ENCODE measurements around the gene SLC13A3.

The SLC13A3 gene

GRCh38 chr20:46559685-46560440, 91.4 kb downstream of the SLC13A3 start:
- no peak for DNase-seq (ENCODE audit: low read depth in 2 of 2)
- no peak overlapping the region for H3K4me3 ChIP-seq (replicated peaks in 1 of 2; ENCODE audit: low read depth in 2 of 2, low read length in 2 of 2)
- no peak for TF ChIP-seq CTCF (IDR thresholded peaks at IDR 0.05; ENCODE audit: low read depth, low read length)

DNA sequence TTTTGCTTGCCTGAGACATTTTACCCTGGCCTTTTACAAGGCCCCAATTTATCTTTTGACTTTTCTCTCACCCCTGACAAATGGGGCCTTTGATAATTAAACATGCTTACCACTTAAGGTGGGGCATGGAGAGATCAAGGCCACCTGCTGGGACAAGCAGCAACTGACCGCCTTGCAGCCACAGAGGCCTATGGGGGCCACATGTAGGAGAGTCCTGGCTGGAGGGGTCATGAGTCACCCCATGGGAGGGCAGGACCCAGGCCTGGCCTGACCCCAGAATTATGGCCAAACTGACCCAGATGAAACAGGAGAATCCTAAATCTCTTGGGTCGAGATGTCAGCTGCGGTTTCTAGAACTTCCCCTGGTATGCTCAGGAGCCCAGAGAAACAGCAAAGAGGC, 92.3 kb downstream of the SLC13A3 start:
- no peak for TF ChIP-seq CTCF (IDR thresholded peaks at IDR 0.05; ENCODE audit: low read depth, low read length)
- no peak overlapping the region for H3K4me3 ChIP-seq (replicated peaks in 1 of 2; ENCODE audit: low read depth in 2 of 2, low read length in 2 of 2)

GRCh38 chr20:46558511-46558959, 92.7 kb downstream of the SLC13A3 start:
- DNase-seq (ENCODE audit: low read depth in 2 of 2): peak; percentile 63 to 93
- TF ChIP-seq CTCF (IDR thresholded peaks at IDR 0.05; ENCODE audit: low read depth, low read length): no peak
- no peak overlapping the region for H3K4me3 ChIP-seq (replicated peaks in 1 of 2; ENCODE audit: low read depth in 2 of 2, low read length in 2 of 2)

More for the DNA sequence above, 92.3 kb downstream of the SLC13A3 start:
- DNase-seq (ENCODE audit: low read depth in 2 of 2): no peak

GRCh38 chr20:46557231-46557956, 93.9 kb downstream of the SLC13A3 start:
- peak; percentile 58 to 68 for DNase-seq (ENCODE audit: low read depth in 2 of 2)
- no peak overlapping the region for H3K4me3 ChIP-seq (replicated peaks in 1 of 2; ENCODE audit: low read depth in 2 of 2, low read length in 2 of 2)
- no peak for TF ChIP-seq CTCF (IDR thresholded peaks at IDR 0.05; ENCODE audit: low read depth, low read length)

- no peak overlapping the region for H3K4me3 ChIP-seq (replicated peaks in 1 of 2; ENCODE audit: low read depth in 2 of 2, low read length in 2 of 2)
- DNase-seq (ENCODE audit: low read depth in 2 of 2): no peak
- TF ChIP-seq CTCF (IDR thresholded peaks at IDR 0.05; ENCODE audit: low read depth, low read length): no peak
These were observed 95.8 kb downstream of the SLC13A3 start for GRCh38 chr20:46555370-46555956.

GRCh38 chr20:46554828-46555227, 96.4 kb downstream of the SLC13A3 start:
- TF ChIP-seq CTCF (IDR thresholded peaks at IDR 0.05; ENCODE audit: low read depth, low read length): no peak
- no peak overlapping the region for H3K4me3 ChIP-seq (replicated peaks in 1 of 2; ENCODE audit: low read depth in 2 of 2, low read length in 2 of 2)
- DNase-seq (ENCODE audit: low read depth in 2 of 2): no peak
